ENCODE data around the gene OOSP3. TPM values are rescaled to one million over a fixed set of nuclear protein-coding genes. Genes with fewer than 3 reads are reported as not detected.

OOSP3 gene, protein sequence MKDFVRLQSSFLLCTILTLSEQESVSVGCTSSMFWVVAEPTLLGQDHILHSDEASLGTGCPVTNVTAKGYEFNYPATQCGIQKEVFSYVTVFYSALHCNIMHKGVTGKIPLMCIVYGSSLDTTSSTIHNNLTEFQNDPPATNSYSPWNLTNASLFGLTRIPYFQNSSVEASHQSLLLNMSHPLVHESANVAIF
- not detected for total RNA-seq
- long read RNA-seq = 0 reads

DNA sequence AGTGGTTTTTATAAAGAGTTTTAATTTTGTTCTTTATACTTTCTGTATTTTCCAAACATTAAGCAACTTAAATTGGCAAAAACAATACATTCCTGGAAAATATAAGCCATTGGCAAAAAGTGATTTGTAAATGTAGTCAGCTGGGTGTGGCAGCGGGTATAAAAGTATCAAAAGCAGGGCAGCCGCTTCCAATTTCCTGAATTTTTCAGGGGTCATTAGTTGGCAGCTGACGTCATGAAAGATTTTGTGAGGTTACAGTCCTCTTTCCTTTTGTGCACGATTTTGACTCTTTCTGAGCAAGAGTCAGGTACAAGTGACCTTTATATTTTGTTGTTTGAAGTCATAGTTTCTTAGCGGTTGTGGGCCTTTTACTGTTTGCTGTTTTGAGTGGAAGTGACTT, at the start of gene OOSP3:
TSS of gene OOSP3 (plus strand) at position 208 of the 400 bp plus-strand sequence. CDS start at position 235, 27 bp downstream.
- Histone ChIP-seq H3K27ac (no peak within 1 kb of the TSS), H3K4me1 (no peaks in the 10 kb centered on the region), H3K9me3 (no peaks in the 10 kb centered on the region), H3K27me3 (no peaks in the 10 kb centered on the region), H3K4me3 (no peak within 1 kb of the TSS), H3K36me3 (no peaks in the 10 kb centered on the region)
- ATAC-seq (no peak), DNase-seq (no peak)
- TF ChIP-seq POLR2A (IDR thresholded peaks at IDR 0.05) = no peak
- TF ChIP-seq, protein P1, sequence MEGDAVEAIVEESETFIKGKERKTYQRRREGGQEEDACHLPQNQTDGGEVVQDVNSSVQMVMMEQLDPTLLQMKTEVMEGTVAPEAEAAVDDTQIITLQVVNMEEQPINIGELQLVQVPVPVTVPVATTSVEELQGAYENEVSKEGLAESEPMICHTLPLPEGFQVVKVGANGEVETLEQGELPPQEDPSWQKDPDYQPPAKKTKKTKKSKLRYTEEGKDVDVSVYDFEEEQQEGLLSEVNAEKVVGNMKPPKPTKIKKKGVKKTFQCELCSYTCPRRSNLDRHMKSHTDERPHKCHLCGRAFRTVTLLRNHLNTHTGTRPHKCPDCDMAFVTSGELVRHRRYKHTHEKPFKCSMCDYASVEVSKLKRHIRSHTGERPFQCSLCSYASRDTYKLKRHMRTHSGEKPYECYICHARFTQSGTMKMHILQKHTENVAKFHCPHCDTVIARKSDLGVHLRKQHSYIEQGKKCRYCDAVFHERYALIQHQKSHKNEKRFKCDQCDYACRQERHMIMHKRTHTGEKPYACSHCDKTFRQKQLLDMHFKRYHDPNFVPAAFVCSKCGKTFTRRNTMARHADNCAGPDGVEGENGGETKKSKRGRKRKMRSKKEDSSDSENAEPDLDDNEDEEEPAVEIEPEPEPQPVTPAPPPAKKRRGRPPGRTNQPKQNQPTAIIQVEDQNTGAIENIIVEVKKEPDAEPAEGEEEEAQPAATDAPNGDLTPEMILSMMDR (IDR thresholded peaks at IDR 0.05) = no peak
- WGBS (ENCODE audit: insufficient coverage, low coverage, low lambda C conversion rate, missing lambda C conversion rate) = 52% methylated on average over 5 of the region's 5 CpGs
- intact Hi-C loops (cut with DNase I) = no loop called here

DNA sequence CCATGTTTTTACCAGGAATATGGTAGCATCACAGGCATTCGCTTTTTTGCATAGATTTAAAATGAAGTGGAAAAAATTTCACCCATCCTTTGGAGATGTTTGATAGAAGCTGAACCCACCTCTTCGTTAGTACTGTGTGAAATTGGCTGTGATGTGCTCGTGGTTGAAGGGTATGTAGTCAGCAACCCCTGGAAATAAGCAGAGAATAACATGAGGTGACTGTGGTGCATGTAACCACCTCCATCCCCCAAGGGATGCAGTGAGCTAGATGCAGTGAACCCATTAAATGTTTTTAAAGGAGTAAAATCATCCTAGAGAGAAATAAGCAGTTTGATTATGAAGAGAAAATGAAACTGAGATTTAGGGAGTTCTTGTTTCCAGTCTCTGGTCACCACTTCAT, 49.2 kb upstream of the OOSP3 start:
- no peak for ATAC-seq
- Histone ChIP-seq H3K27ac (no peak overlapping the region), H3K4me3 (no peak overlapping the region), H3K9me3 (no peaks in the 10 kb centered on the region), H3K36me3 (no peaks in the 10 kb centered on the region), H3K4me1 (no peaks in the 10 kb centered on the region), H3K27me3 (no peaks in the 10 kb centered on the region)
- WGBS (ENCODE audit: insufficient coverage, low coverage, low lambda C conversion rate, missing lambda C conversion rate) = 59% methylated on average over 3 of the region's 3 CpGs
- no peak for DNase-seq
- intact Hi-C loops (cut with DNase I) = no loop called here
- TF ChIP-seq, protein P1 (IDR thresholded peaks at IDR 0.05) = no peak
- no peak for TF ChIP-seq POLR2A (IDR thresholded peaks at IDR 0.05)

DNA sequence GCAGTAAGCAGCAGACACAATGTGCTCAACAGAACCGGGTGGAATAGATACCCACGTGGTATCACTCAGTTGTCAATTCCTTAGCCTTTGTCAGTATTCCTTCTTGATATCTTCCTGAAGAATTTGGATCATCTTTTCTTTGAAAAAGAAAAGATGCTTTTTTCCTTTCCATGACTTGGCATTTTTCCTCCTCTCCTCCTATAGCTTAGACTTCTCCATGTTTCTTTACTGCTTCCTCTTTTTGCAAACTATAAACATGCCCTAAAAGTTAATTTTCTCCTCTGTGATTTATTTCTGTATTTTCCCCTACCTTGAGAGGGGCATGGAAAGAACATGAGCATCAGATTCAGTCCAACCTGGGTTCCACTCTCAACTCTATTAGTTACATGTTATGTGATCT, 45.0 kb upstream of the OOSP3 start:
- Histone ChIP-seq H3K9me3 (no peaks in the 10 kb centered on the region), H3K4me1 (no peaks in the 10 kb centered on the region), H3K27ac (no peak overlapping the region), H3K36me3 (no peaks in the 10 kb centered on the region), H3K27me3 (no peaks in the 10 kb centered on the region), H3K4me3 (no peak overlapping the region)
- TF ChIP-seq, protein P1 (IDR thresholded peaks at IDR 0.05) = no peak
- TF ChIP-seq POLR2A (IDR thresholded peaks at IDR 0.05) = no peak
- 63% methylated on average over 2 of the region's 2 CpGs for WGBS (ENCODE audit: insufficient coverage, low coverage, low lambda C conversion rate, missing lambda C conversion rate)
- DNase-seq (no peak), ATAC-seq (no peak)
- intact Hi-C loops (cut with DNase I) = no loop called here

DNA sequence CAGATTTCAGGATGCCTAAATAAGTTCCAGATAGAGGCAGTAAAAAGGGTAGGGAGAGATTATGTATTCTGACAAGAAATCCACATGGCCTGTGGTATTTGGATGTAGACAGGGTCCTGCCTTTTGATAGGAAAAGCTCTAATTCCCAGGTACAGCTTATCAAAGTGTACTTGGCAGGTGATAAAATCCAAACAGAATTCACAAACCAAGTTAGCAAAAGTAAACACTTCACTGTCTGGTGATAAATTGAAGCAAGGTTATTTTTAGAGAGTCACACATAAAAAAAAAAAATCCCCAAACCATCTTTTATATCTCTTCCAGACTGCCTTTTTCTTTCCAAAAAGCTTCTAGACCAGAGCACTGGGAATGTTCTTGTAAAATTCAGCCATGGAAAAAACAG, 39.0 kb upstream of the OOSP3 start:
- DNase-seq (no peak), ATAC-seq (peak in 1 of 4 donors; percentile 17)
- H3K4me3 ChIP-seq = no peak overlapping the region
- no peaks in the 10 kb centered on the region for H3K36me3 ChIP-seq
- H3K27me3 ChIP-seq = no peaks in the 10 kb centered on the region
- H3K9me3 ChIP-seq = no peaks in the 10 kb centered on the region
- H3K27ac ChIP-seq = no peak overlapping the region
- H3K4me1 ChIP-seq = no peaks in the 10 kb centered on the region
- intact Hi-C loops (cut with DNase I) = no loop called here
- TF ChIP-seq, protein P1 (IDR thresholded peaks at IDR 0.05) = no peak
- TF ChIP-seq POLR2A (IDR thresholded peaks at IDR 0.05) = no peak

DNA sequence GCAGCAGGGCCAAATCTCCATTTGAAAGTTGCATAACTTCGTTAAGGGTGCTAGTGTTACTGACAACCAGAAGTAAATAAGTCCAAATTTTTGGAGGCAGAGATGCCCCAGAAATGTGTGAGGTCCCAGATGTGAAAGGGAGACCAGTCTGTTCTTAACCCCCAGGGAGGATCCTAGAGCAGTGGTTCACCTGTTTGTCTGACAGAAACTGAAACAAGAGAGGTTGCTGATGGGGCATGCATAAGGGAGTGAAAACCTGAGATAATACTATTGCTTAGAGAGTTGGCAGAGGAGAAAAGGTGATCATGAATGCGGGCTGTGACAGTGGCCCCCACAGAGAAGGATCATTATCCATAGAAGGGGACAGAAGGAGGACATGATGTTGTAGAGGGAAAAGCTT, 37.1 kb upstream of the OOSP3 start:
- Histone ChIP-seq H3K4me1 (no peaks in the 10 kb centered on the region), H3K27ac (no peak overlapping the region), H3K4me3 (no peak overlapping the region), H3K9me3 (no peaks in the 10 kb centered on the region), H3K36me3 (no peaks in the 10 kb centered on the region), H3K27me3 (no peaks in the 10 kb centered on the region)
- TF ChIP-seq, protein P1 (IDR thresholded peaks at IDR 0.05) = no peak
- no peak for TF ChIP-seq POLR2A (IDR thresholded peaks at IDR 0.05)
- ATAC-seq = no peak
- no peak for DNase-seq
- WGBS (ENCODE audit: insufficient coverage, low coverage, low lambda C conversion rate, missing lambda C conversion rate) = 81% methylated on average over 2 of the region's 2 CpGs
- intact Hi-C loops (cut with DNase I) = no loop called here

All from right lobe of liver (tissue), 6 donors.